GM15510 (cell line): ENCODE data around the gene TTLL4.

ENCODE experiments used
- POLR2A ChIP-seq: IDR thresholded peaks from 3 replicates; pipeline ENCODE4 v1.6.1; 2011; ENCODE audit warnings: borderline replicate concordance; ENCODE audit not compliant: insufficient read length; ENCODE audit errors: extremely low read depth

The TTLL4 gene

GRCh38 chr2:218710687-218711549, at the start of gene TTLL4:
TSS of gene TTLL4 (plus strand) at chr2:218710835. CDS start at chr2:218737677, 26,842 bp downstream.
- TF ChIP-seq POLR2A, result peak; percentile 66

GRCh38 chr2:218662377-218662776, 48.3 kb upstream of the TTLL4 start:
- no peak for TF ChIP-seq POLR2A

- no peak for TF ChIP-seq POLR2A
These were observed 47.8 kb upstream of the TTLL4 start for GRCh38 chr2:218662827-218663226.

GRCh38 chr2:218663901-218664300, 46.7 kb upstream of the TTLL4 start:
- TF ChIP-seq POLR2A, result no peak

GRCh38 chr2:218664653-218665052, 46.0 kb upstream of the TTLL4 start:
- TF ChIP-seq POLR2A, result no peak

GRCh38 chr2:218671097-218671653, 39.5 kb upstream of the TTLL4 start:
- TF ChIP-seq POLR2A, result no peak

- TF ChIP-seq POLR2A, result peak; percentile 81
These were observed 38.7 kb upstream of the TTLL4 start, which contains the start of the genes RNF25 and STK36 for GRCh38 chr2:218671654-218672566. TSS of gene RNF25 (minus strand) at chr2:218672002. CDS start at chr2:218671970, 32 bp downstream. TSS of gene STK36 (plus strand) at chr2:218672086. CDS start at chr2:218672830, 744 bp downstream.

GRCh38 chr2:218679119-218679518, 31.5 kb upstream of the TTLL4 start:
- TF ChIP-seq POLR2A, result no peak

- no peak for TF ChIP-seq POLR2A
These were observed 30.6 kb upstream of the TTLL4 start for GRCh38 chr2:218680061-218680460.

- TF ChIP-seq POLR2A, result no peak
These were observed 19.4 kb upstream of the TTLL4 start for GRCh38 chr2:218691234-218691633.

- no peak for TF ChIP-seq POLR2A
These were observed 16.1 kb upstream of the TTLL4 start for GRCh38 chr2:218694405-218695145.

GRCh38 chr2:218698885-218699284, 11.8 kb upstream of the TTLL4 start:
- TF ChIP-seq POLR2A, result no peak

- TF ChIP-seq POLR2A, result no peak
These were observed 8.8 kb upstream of the TTLL4 start for GRCh38 chr2:218701806-218702205.

GRCh38 chr2:218703341-218703740, 7.3 kb upstream of the TTLL4 start:
- no peak for TF ChIP-seq POLR2A

GRCh38 chr2:218708086-218708485, 2.5 kb upstream of the TTLL4 start:
- no peak for TF ChIP-seq POLR2A

- no peak for TF ChIP-seq POLR2A
These were observed 727 bp upstream of the TTLL4 start for GRCh38 chr2:218709908-218710307.
